Aorta (tissue), 5 donors: ENCODE results near the gene TAP1. TPM values are rescaled to one million over a fixed set of nuclear protein-coding genes. Genes with fewer than 3 reads are reported as not detected.

Experiments
- ATAC-seq: fragments of 200-7000 bp; cut with Tn5 transposase; one replicate; pipeline ENCODE4 v1.9.1; 2022; ENCODE audit warnings: moderate library complexity; ENCODE audit not compliant: low FRiP score
- DNase-seq, 2 donors: peaks; one replicate each; pipeline ENCODE4 v3.0.0-alpha.2; 2020
- H3K27ac ChIP-seq, 2 donors: one replicate each; pipeline ENCODE4 v1.5.1; 2013; ENCODE audit warnings: low read length in 2 of 2, mild to moderate bottlenecking in 2 of 2, moderate library complexity in 2 of 2, control low read depth in 1 of 2, inconsistent platforms in 1 of 2, low read depth in 1 of 2
- H3K27me3 ChIP-seq, 2 donors: one replicate each; pipeline ENCODE4 v1.6.1; 2013; ENCODE audit warnings: control low read depth in 1 of 2, low read length in 1 of 2, mild to moderate bottlenecking in 1 of 2, moderate library complexity in 1 of 2; ENCODE audit not compliant: insufficient read depth in 2 of 2, control insufficient read depth in 1 of 2
- H3K36me3 ChIP-seq, 2 donors: one replicate each; pipeline ENCODE4 v1.6.1; 2013; ENCODE audit warnings: control low read depth in 1 of 2, low read length in 1 of 2, mild to moderate bottlenecking in 1 of 2; ENCODE audit not compliant: insufficient read depth in 2 of 2, control insufficient read depth in 1 of 2
- H3K4me1 ChIP-seq, 2 donors: one replicate each; pipeline ENCODE4 v1.6.1; 2013; ENCODE audit warnings: low read length in 2 of 2, control low read depth in 1 of 2, mild to moderate bottlenecking in 1 of 2, moderate library complexity in 1 of 2; ENCODE audit not compliant: insufficient read depth in 2 of 2, control insufficient read depth in 1 of 2
- H3K4me3 ChIP-seq, 2 donors: one replicate each; pipeline ENCODE4 v1.5.1; 2013; ENCODE audit warnings: low read length in 2 of 2, control low read depth in 1 of 2, mild to moderate bottlenecking in 1 of 2
- H3K9me3 ChIP-seq: one replicate; pipeline ENCODE4 v1.6.1; 2013; ENCODE audit warnings: mild to moderate bottlenecking, low read length; ENCODE audit not compliant: control insufficient read depth
- WGBS, 2 donors: extraction: QIAGEN DNeasy Blood & Tissue Kit; methylation state at CpG; one replicate each; pipeline ENCODE4 v1.1.7; 2013; 5-methylcytosine and 5-hydroxymethylcytosine counted together
- intact Hi-C, 2 donors: fragments of 100-400 bp; cut with DNase I; formaldehyde crosslinking; loops; one replicate each; pipeline versions ENCODE4 v1.14.2 to v1.15.0; 2022
- polyA plus RNA-seq, 2 donors: library from polyadenylated mRNA; stranded (reverse); fragments of 200-250 nt; gene quantifications; one replicate each; pipeline ENCODE4 v1.2.3, GENCODE V29; 2013
- total RNA-seq, 2 donors: library from RNA; stranded (reverse); fragmentation: NEBNext Ultra II Directional; extraction: Animal tissue kit (Norgen Biotek cat#: 25700); gene quantifications; one replicate each; pipeline ENCODE4 v1.2.1, GENCODE V29; 2021
- donor health status: healthy with polysubstance abuse.
- donor health status: Bipolar disorder and iron deficiency.
- donor health status: DM: no; HTN: no; CAD: no.
- donor health status: DM: no; HTN: no; CAD: no.
- donor health status: DM: yes; HTN: yes; CAD: no.

Gene TAP1
- total and polyA plus RNA-seq, 4 donors = 14.4 to 48.3 (median 40.7) TPM

DNA sequence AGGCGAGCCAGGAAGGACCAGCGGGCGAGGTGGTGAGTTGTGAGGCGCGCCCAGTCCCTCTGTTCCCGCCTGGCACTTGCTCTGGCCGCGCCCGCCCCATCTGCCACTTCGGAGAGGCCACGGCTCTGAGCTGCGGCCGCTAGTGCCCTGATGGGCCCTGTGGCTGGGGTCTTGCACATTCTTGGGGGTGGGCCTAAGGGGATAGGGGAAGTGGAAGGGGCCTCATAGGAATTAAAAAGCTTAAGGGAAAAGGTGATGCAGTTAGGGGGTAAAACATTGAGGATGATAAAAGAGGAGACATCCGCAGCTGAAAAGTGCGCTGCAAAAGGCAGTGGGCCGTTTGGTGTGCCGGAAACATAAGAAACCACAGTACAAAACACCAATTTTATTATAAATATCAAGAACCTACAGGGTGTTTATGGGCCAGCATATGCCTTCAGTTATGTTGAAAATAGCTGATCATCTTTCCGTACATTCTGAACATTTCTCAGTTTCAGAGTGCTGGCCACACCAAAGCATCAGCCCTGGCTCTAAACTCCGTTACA is 8.6 kb downstream of the TAP1 start:
- intact Hi-C loops = loop anchor here in 1 of 2 donors (5.0 kb wide), 1 partner anchor 127 kb away; no protein-coding TSS in a partner anchor
- WGBS, 2 donors = 44 to 45% methylated on average over 19 of the region's 19 CpGs
- Histone ChIP-seq H3K4me3 (no peak overlapping the region), H3K27me3 (no peaks in the 10 kb centered on the region), H3K27ac (no peak overlapping the region), H3K9me3 (no peaks in the 10 kb centered on the region), H3K36me3 (peaks cover 0 to 7% of the 10 kb centered on the region in 2 donors), H3K4me1 (no peaks in the 10 kb centered on the region)
- DNase-seq (no peak), ATAC-seq (no peak)

DNA sequence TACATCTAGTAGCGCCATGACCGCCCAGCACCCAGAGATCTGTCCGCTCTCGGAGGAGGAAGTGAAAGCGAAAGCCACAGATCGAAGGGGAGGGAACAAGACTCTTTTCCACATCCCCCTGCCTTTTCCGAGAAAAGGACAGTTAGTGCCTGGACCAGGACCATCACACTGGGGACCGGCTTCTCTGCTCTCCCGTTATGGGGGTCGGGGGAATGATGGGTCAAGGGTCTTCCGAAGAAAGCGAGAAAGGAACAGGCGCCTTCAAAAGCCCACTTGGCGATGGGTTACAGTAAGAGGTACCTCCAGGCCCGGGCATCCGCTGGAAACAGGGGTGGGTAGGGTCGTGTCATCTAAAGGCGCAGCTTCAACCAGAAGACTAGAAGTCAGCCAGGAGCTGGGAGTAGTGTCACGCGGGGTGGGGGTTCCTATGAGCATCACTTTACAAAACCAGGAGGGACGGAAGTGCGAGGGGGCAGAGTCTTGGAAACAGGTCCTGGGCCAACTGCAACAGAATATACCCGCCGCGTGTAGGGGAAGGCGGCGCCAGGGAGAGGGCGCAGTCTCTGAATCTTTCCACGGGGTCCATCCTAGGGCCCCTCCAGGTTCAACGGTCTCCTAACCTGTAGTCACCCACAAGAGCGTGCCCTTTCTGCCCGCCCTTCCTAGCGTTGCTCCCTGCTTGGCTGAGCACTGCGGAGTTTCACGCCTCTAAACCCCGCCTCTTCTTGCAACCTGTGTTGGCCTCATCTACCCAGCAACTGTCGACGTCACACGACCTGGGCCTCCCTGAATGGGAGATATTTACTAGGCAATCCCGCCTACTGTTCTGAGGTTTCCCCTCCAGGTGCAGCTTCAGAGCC is 9.3 kb downstream of the TAP1 start, which contains the start of gene PSMB8:
Gene PSMB8, minus strand, starts transcription at position 69 of the 860 bp plus-strand sequence. Its CDS starts 51 bp downstream, at position 18.
- ATAC-seq (peak; percentile 97), DNase-seq (peak; percentile 98)
- H3K27me3 ChIP-seq = no peaks in the 10 kb centered on the region
- no peaks in the 10 kb centered on the region for H3K4me1 ChIP-seq
- H3K9me3 ChIP-seq = no peaks in the 10 kb centered on the region
- intact Hi-C loops = loop anchor here in 1 of 2 donors (5.0 kb wide), 1 partner anchor 128 kb away; no protein-coding TSS in a partner anchor
- peak within 1 kb of the TSS; percentile 60 to 62 for H3K4me3 ChIP-seq
- 0 to 1% methylated on average over 36 to 40 of the region's 40 CpGs for WGBS, 2 donors
- peak within 1 kb of the TSS in 1 of 2 donors; percentile 69 for H3K27ac ChIP-seq
- peaks cover 0 to 5% of the 10 kb centered on the region in 2 donors for H3K36me3 ChIP-seq

DNA sequence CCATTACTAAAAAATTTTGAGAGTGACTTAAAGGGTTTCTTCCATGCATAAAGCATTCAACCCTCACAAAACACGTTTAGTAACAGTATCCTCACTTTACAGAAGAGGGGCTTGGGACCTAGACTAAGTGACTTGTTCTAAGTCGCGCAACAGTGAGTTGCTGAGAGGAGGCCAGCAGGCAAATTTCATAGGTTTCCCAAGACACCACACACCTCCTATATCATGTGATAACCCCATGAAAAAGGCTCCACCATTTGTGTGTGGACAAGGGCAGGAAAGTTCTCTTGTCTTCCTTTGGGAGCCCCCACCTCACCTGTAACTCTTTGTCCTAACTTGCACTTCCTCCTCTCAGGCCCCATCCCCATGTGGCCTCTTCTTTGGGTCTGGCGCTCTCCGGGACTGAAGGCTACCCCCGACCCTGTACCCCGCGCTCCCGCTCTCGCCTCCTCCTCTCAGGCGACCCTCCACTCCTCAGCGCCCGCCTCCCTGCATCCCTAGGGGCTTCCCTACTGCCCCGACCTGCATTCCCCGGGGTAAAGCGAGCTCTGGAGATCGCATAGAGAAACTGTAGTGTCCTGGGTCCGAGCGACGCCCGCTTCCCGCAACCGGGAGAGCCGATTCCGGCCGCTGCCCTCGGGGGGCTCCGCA is 10.0 kb downstream of the TAP1 start:
- Histone ChIP-seq H3K27ac (peak overlapping the region in 1 of 2 donors; percentile 69), H3K9me3 (no peaks in the 10 kb centered on the region), H3K4me3 (peak overlapping the region; percentile 60 to 62), H3K27me3 (no peaks in the 10 kb centered on the region), H3K4me1 (no peaks in the 10 kb centered on the region), H3K36me3 (peaks cover 0 to 5% of the 10 kb centered on the region in 2 donors)
- intact Hi-C loops = loop anchor here in 1 of 2 donors (5.0 kb wide), 1 partner anchor 129 kb away; no protein-coding TSS in a partner anchor
- DNase-seq (no peak), ATAC-seq (no peak)
- 9 to 10% methylated on average over 28 of the region's 28 CpGs for WGBS, 2 donors

- Histone ChIP-seq H3K4me1 (no peaks in the 10 kb centered on the region), H3K9me3 (no peaks in the 10 kb centered on the region), H3K36me3 (peaks cover 0 to 3% of the 10 kb centered on the region in 2 donors), H3K27me3 (no peaks in the 10 kb centered on the region), H3K27ac (no peak overlapping the region), H3K4me3 (no peak overlapping the region)
- intact Hi-C loops = loop anchor here in 1 of 2 donors (5.0 kb wide), 1 partner anchor 130 kb away; no protein-coding TSS in a partner anchor
- no peak for ATAC-seq
- WGBS, 2 donors = 93 to 94% methylated on average over 8 of the region's 8 CpGs
- no peak for DNase-seq
Observed at GRCh38 chr6:32842690-32843089, 10.8 kb downstream of the TAP1 start.

DNA sequence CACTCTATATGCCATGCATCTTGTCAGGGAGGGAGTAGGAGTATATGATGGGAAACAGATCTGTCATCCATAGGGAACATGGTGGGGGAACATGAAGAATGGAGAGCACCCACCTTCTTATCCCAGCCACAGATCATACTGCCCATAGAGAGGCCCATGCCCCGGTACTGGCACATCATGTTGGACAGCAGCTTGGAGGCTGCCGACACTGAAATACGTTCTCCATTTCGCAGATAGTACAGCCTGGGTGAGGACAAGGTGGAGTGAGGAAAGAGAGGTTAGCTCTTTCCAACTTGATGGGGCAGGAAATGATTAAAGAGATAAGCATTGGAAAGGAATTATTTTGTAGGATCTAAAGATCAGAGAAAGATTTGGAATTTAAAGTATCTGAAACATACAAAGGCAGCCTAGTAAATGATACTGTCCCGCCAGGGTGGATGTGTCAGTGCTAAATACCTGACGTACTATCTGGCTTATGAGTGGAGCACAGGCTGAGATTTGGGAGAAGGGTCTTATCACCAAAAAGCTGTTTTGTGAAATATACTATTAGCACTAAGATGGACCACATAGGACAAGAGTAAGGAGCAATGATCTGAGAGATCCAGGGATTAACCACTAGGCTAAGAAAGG is 11.4 kb downstream of the TAP1 start:
- ATAC-seq (no peak), DNase-seq (no peak)
- Histone ChIP-seq H3K36me3 (peaks cover 0 to 2% of the 10 kb centered on the region in 2 donors), H3K9me3 (no peaks in the 10 kb centered on the region), H3K4me1 (no peaks in the 10 kb centered on the region), H3K27me3 (no peaks in the 10 kb centered on the region), H3K4me3 (no peak overlapping the region), H3K27ac (no peak overlapping the region)
- intact Hi-C loops = loop anchor here in 1 of 2 donors (5.0 kb wide), 1 partner anchor 130 kb away; no protein-coding TSS in a partner anchor
- WGBS, 2 donors = 94 to 98% methylated on average over 6 of the region's 6 CpGs

GRCh38 chr6:32840604-32841246 is 12.8 kb downstream of the TAP1 start:
- no peak for DNase-seq
- H3K27ac ChIP-seq = no peak overlapping the region

GRCh38 chr6:32839356-32839755 is 14.1 kb downstream of the TAP1 start:
- no peak overlapping the region for H3K27ac ChIP-seq
- H3K27me3 ChIP-seq = no peaks in the 10 kb centered on the region
- H3K9me3 ChIP-seq = no peaks in the 10 kb centered on the region
- no peak overlapping the region for H3K4me3 ChIP-seq
- H3K36me3 ChIP-seq = no peaks in the 10 kb centered on the region
- no peaks in the 10 kb centered on the region for H3K4me1 ChIP-seq
- intact Hi-C loops = loop anchor here (1.0 to 2.0 kb wide), 2 partner anchors 15 kb away; partner anchors contain the start of gene PSMB9 (in 2 of the 2)
- ATAC-seq (no peak), DNase-seq (no peak)
- WGBS, 2 donors = 87 to 89% methylated on average over 15 of the region's 15 CpGs

More at GRCh38 chr6:32840604-32841246, 12.8 kb downstream of the TAP1 start:
- no peaks in the 10 kb centered on the region for H3K36me3 ChIP-seq
- WGBS, 2 donors = 93 to 94% methylated on average over 9 of the region's 9 CpGs
- H3K4me1 ChIP-seq = no peaks in the 10 kb centered on the region
- intact Hi-C loops = loop anchor here in 1 of 2 donors (5.0 kb wide), 1 partner anchor 132 kb away; no protein-coding TSS in a partner anchor
- no peak for ATAC-seq
- H3K4me3 ChIP-seq = no peak overlapping the region
- no peaks in the 10 kb centered on the region for H3K27me3 ChIP-seq
- no peaks in the 10 kb centered on the region for H3K9me3 ChIP-seq
